Cardiac muscle cell (in vitro differentiated cells and primary cell): ENCODE data around the gene CYBC1. TPM values are rescaled to one million over a fixed set of nuclear protein-coding genes. Genes with fewer than 3 reads are reported as not detected.

Experiments
- DNase-seq, 2 donors: peaks; one replicate each; pipeline versions ENCODE4 v3.0.0 to v3.0.0-alpha.2; 2010 to 2017; ENCODE audit warnings: low read depth in 1 of 2, low spot score in 1 of 2
- H3K27ac ChIP-seq: fragments of 200-600 bp; sonication (generic); 2 replicates; pipeline ENCODE4 v1.5.1; 2016
- H3K27me3 ChIP-seq: fragments of 200-600 bp; sonication (generic); 2 replicates; pipeline ENCODE4 v1.6.0; 2016; ENCODE audit warnings: control low read depth
- H3K36me3 ChIP-seq: fragments of 200-600 bp; sonication (generic); 2 replicates; pipeline ENCODE4 v1.5.1; 2016; ENCODE audit warnings: control low read depth
- H3K4me1 ChIP-seq: fragments of 200-600 bp; sonication (generic); 2 replicates; pipeline ENCODE4 v1.8.1; 2017; ENCODE audit warnings: low read depth, mild to moderate bottlenecking, mixed run types
- H3K4me3 ChIP-seq: fragments of 200-600 bp; sonication (generic); 2 replicates; pipeline ENCODE4 v1.5.1; 2016; ENCODE audit warnings: mild to moderate bottlenecking
- H3K9me3 ChIP-seq: fragments of 200-600 bp; sonication (generic); 2 replicates; pipeline ENCODE4 v1.5.1; 2017; ENCODE audit warnings: low read depth, mild to moderate bottlenecking, control low read depth
- CTCF ChIP-seq: IDR thresholded peaks from 2 replicates; pipeline ENCODE4 v1.5.1; 2012; ENCODE audit warnings: low read depth, mild to moderate bottlenecking, low read length
- polyA plus RNA-seq: library from polyadenylated mRNA; unstranded; fragments of >200 nt; fragmentation: Nextera tagmentation; extraction: Ambion mirVana; gene quantifications from 2 replicates; pipeline ENCODE4 v1.2.1, GENCODE V29; 2016
- total RNA-seq: library from RNA; depleted of rRNA; stranded (reverse); fragments of >200 nt; gene quantifications from 2 replicates; pipeline ENCODE4 v1.2.3, GENCODE V29; 2016

CYBC1 gene
- total and polyA plus RNA-seq, 2 experiments from 2014 or later: 52.7 to 71.3 TPM

- H3K27ac ChIP-seq: no peak overlapping the region
- peaks cover 5% of the 10 kb centered on the region for H3K4me1 ChIP-seq
Observed at GRCh38 chr17:82394278-82394677, 56.3 kb downstream of the CYBC1 start.

GRCh38 chr17:82392941-82393340 is 57.6 kb downstream of the CYBC1 start:
- Histone ChIP-seq H3K27me3 (no peaks in the 10 kb centered on the region), H3K36me3 (no peaks in the 10 kb centered on the region), H3K4me3 (no peak overlapping the region), H3K27ac (no peak overlapping the region), H3K4me1 (peaks cover 5% of the 10 kb centered on the region), H3K9me3 (no peaks in the 10 kb centered on the region)
- no peak for TF ChIP-seq CTCF
- DNase-seq: no peak

More at GRCh38 chr17:82394278-82394677, 56.3 kb downstream of the CYBC1 start:
- TF ChIP-seq CTCF: no peak
- H3K27me3 ChIP-seq: no peaks in the 10 kb centered on the region
- H3K36me3 ChIP-seq: no peaks in the 10 kb centered on the region
- H3K9me3 ChIP-seq: no peaks in the 10 kb centered on the region
- DNase-seq: no peak
- no peak overlapping the region for H3K4me3 ChIP-seq

Other genes with a start within 250 kb of the CYBC1 start
- gene CCDC57, start 237.9 kb downstream of the CYBC1 start, total RNA-seq: 28.3 and 46.2 TPM in 2 replicates
- gene CCDC57, start 237.9 kb downstream of the CYBC1 start, polyA plus RNA-seq: 53.5 and 56.0 TPM in 2 replicates
- gene SLC16A3, start 221.7 kb downstream of the CYBC1 start, total RNA-seq: 313 and 327 TPM in 2 replicates
- 55.6 and 63.2 TPM in 2 replicates for gene SLC16A3, start 221.7 kb downstream of the CYBC1 start, polyA plus RNA-seq
- 40.3 and 53.1 TPM in 2 replicates for gene CSNK1D, start 177.1 kb downstream of the CYBC1 start, total RNA-seq
- 106 and 134 TPM in 2 replicates for gene CSNK1D, start 177.1 kb downstream of the CYBC1 start, polyA plus RNA-seq
- gene CD7, start 133.1 kb downstream of the CYBC1 start, total RNA-seq: 0.92 TPM in 1 of 2 replicates, not detected in the other
- gene CD7, start 133.1 kb downstream of the CYBC1 start, polyA plus RNA-seq: 0.17 and 0.38 TPM in 2 replicates
- 0.56 TPM in 1 of 2 replicates, not detected in the other for gene SECTM1, start 117.0 kb downstream of the CYBC1 start, total RNA-seq
- gene SECTM1, start 117.0 kb downstream of the CYBC1 start, polyA plus RNA-seq: not detected in 2 replicates
- gene TEX19, start 91.5 kb downstream of the CYBC1 start, total RNA-seq: 0.28 and 0.51 TPM in 2 replicates
- gene TEX19, start 91.5 kb downstream of the CYBC1 start, polyA plus RNA-seq: not detected in 2 replicates
- gene UTS2R, start 79.0 kb downstream of the CYBC1 start, total RNA-seq: 4.4 and 10.8 TPM in 2 replicates
- gene UTS2R, start 79.0 kb downstream of the CYBC1 start, polyA plus RNA-seq: 4.1 and 5.0 TPM in 2 replicates
- 39.0 and 49.9 TPM in 2 replicates for gene HEXD, start 32.4 kb downstream of the CYBC1 start, total RNA-seq
- gene HEXD, start 32.4 kb downstream of the CYBC1 start, polyA plus RNA-seq: 49.0 and 58.0 TPM in 2 replicates
- 38.6 and 45.2 TPM in 2 replicates for gene OGFOD3, start 32.2 kb downstream of the CYBC1 start, total RNA-seq
- gene OGFOD3, start 32.2 kb downstream of the CYBC1 start, polyA plus RNA-seq: 26.1 and 32.5 TPM in 2 replicates
- gene NARF, start 8.0 kb upstream of the CYBC1 start, total RNA-seq: 105 and 113 TPM in 2 replicates
- gene NARF, start 8.0 kb upstream of the CYBC1 start, polyA plus RNA-seq: 215 and 258 TPM in 2 replicates
- gene FOXK2, start 69.0 kb upstream of the CYBC1 start, total RNA-seq: 44.5 and 63.0 TPM in 2 replicates
- 22.0 and 26.7 TPM in 2 replicates for gene FOXK2, start 69.0 kb upstream of the CYBC1 start, polyA plus RNA-seq
- gene WDR45B, start 197.7 kb upstream of the CYBC1 start, total RNA-seq: 83.2 and 111 TPM in 2 replicates
- 99.5 and 105 TPM in 2 replicates for gene WDR45B, start 197.7 kb upstream of the CYBC1 start, polyA plus RNA-seq
- gene RAB40B, start 247.9 kb upstream of the CYBC1 start, total RNA-seq: 29.7 and 38.9 TPM in 2 replicates
- gene RAB40B, start 247.9 kb upstream of the CYBC1 start, polyA plus RNA-seq: 28.9 and 42.8 TPM in 2 replicates